ENCODE results near the gene LGI4.

- TF ChIP-seq CTCF (conservative IDR thresholded peaks at IDR 0.05; ENCODE audit: low read depth in 2 of 2): no peak
- no peak for TF ChIP-seq ZNF114 (CRISPR knock-in tag; IDR thresholded peaks at IDR 0.05)
- TF ChIP-seq REST (IDR thresholded peaks at IDR 0.05; ENCODE audit: unreplicated experiment): no peak
- TF ChIP-seq POLR2AphosphoS5 (IDR thresholded peaks at IDR 0.05; ENCODE audit: low read depth): no peak
- no peak for TF ChIP-seq STAT1 (IDR thresholded peaks at IDR 0.05; ENCODE audit: unreplicated experiment)
- TF ChIP-seq EZH2phosphoT487 (IDR thresholded peaks at IDR 0.05; ENCODE audit: unreplicated experiment): no peak
- TF ChIP-seq ETS1 (IDR thresholded peaks at IDR 0.05): no peak
- no peak for TF ChIP-seq ZNF331 (CRISPR knock-in tag; IDR thresholded peaks at IDR 0.05; ENCODE audit: low read depth)
- no peak for TF ChIP-seq EZH2 (IDR thresholded peaks at IDR 0.05; ENCODE audit: low read depth, unreplicated experiment)
- no peak for TF ChIP-seq CREB1 (CRISPR knock-in tag; IDR thresholded peaks at IDR 0.05; ENCODE audit: low read depth)
- TF ChIP-seq NANOG (IDR thresholded peaks at IDR 0.05; ENCODE audit: borderline replicate concordance): no peak
- no peak for TF ChIP-seq JUNB (IDR thresholded peaks at IDR 0.05; ENCODE audit: unreplicated experiment)
These were observed 46.5 kb upstream of the LGI4 start for GRCh38 chr19:35181387-35181786.

Measured in GM23338 (cell line).